Measurements from ENCODE around the gene STAG2. TPM values are rescaled to one million over a fixed set of nuclear protein-coding genes. Genes with fewer than 3 reads are reported as not detected.
"Not testable (repeated sequence)": the region's sequence is repeated elsewhere in the genome, so short reads cannot be mapped to it uniquely, and the experiment has no call there.

STAG2 gene
- total and polyA plus RNA-seq, 2 donors (not counting 1 experiment from before 2014, with no cell fraction given): 56.6 to 96.4 TPM

DNA sequence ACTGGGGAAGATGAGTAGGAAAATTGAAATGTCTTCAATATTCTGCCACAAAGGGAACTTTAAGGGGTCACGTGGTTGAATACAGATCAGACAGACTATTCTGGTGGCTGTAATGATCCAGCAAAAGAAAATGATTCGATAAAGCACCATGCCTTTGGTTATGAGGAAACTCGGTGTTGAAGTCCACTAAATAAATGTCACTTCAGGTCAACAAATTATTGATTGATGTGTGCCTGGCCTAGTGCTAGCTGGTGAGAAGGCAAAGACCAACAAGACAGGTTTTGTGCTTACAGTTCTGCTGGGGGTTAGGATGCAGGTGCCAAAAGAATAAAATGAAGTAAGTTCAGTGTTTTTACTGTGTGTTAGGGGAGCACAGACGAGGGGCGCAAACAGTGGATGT is 142.5 kb downstream of the STAG2 start:
- Histone ChIP-seq H2AFZ (ENCODE audit: low read length) (no peak overlapping the region), H3K36me3 (ENCODE audit: control insufficient read depth, insufficient read depth, low read length) (no peaks in the 10 kb centered on the region), H3K9me3 (ENCODE audit: control insufficient read depth, insufficient read depth, low read depth, low read length) (no peaks in the 10 kb centered on the region), H3K27ac (ENCODE audit: insufficient read depth, low read length) (no peak overlapping the region), H3K79me2 (ENCODE audit: control insufficient read depth, insufficient read depth, low read length) (no peaks in the 10 kb centered on the region), H3K4me1 (ENCODE audit: control insufficient read depth, extremely low read depth, insufficient read depth, low read length) (no peaks in the 10 kb centered on the region), H3K27me3 (ENCODE audit: control insufficient read depth, insufficient read depth, low read length) (no peaks in the 10 kb centered on the region), H3K4me3 (replicated peaks in 1 of 4; ENCODE audit: control extremely low read depth in 1 of 4, insufficient read depth in 1 of 4, low read depth in 3 of 4, low read length in 4 of 4) (no peak overlapping the region), H3K4me2 (ENCODE audit: extremely low read depth, insufficient read depth, low read length) (no peak overlapping the region), H3K9ac (ENCODE audit: insufficient read depth, low read length) (no peak overlapping the region), H4K20me1 (ENCODE audit: control insufficient read depth, extremely low read depth, insufficient read depth, low read length) (no peaks in the 10 kb centered on the region)
- no peak for TF ChIP-seq EZH2 (IDR thresholded peaks at IDR 0.05; ENCODE audit: low read length, missing control alignments)
- TF ChIP-seq, protein P1, sequence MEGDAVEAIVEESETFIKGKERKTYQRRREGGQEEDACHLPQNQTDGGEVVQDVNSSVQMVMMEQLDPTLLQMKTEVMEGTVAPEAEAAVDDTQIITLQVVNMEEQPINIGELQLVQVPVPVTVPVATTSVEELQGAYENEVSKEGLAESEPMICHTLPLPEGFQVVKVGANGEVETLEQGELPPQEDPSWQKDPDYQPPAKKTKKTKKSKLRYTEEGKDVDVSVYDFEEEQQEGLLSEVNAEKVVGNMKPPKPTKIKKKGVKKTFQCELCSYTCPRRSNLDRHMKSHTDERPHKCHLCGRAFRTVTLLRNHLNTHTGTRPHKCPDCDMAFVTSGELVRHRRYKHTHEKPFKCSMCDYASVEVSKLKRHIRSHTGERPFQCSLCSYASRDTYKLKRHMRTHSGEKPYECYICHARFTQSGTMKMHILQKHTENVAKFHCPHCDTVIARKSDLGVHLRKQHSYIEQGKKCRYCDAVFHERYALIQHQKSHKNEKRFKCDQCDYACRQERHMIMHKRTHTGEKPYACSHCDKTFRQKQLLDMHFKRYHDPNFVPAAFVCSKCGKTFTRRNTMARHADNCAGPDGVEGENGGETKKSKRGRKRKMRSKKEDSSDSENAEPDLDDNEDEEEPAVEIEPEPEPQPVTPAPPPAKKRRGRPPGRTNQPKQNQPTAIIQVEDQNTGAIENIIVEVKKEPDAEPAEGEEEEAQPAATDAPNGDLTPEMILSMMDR (conservative IDR thresholded peaks at IDR 0.05 in 1 of 2, IDR thresholded peaks at IDR 0.05 in 1 of 2; ENCODE audit: low read depth in 1 of 2, low read length in 2 of 2): no peak
- DNase-seq (ENCODE audit: low read depth in 2 of 2): no peak

DNA sequence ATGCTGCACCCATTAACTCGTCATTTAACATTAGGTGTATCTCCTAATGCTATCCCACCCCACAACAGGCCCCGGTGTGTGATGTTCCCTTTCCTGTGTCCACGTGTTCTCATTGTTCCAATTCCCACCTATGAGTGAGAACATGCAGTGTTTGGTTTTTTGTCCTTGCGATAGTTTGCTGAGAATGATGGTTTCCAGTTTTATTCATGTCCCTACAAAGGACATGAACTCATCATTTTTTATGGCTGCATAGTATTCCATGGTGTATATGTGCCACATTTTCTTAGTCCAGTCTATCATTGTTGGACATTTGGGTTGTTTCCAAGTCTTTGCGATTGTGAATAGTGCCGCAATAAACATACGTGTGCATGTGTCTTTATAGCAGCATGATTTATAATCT is 143.0 kb downstream of the STAG2 start:
- not testable (repeated sequence) for H3K36me3 ChIP-seq (ENCODE audit: control insufficient read depth, insufficient read depth, low read length); H3K9ac ChIP-seq (ENCODE audit: insufficient read depth, low read length); H3K9me3 ChIP-seq (ENCODE audit: control insufficient read depth, insufficient read depth, low read depth, low read length); H2AFZ ChIP-seq (ENCODE audit: low read length); H4K20me1 ChIP-seq (ENCODE audit: control insufficient read depth, extremely low read depth, insufficient read depth, low read length); H3K27ac ChIP-seq (ENCODE audit: insufficient read depth, low read length); H3K4me3 ChIP-seq (replicated peaks in 1 of 4; ENCODE audit: control extremely low read depth in 1 of 4, insufficient read depth in 1 of 4, low read depth in 3 of 4, low read length in 4 of 4); DNase-seq (ENCODE audit: low read depth in 2 of 2); H3K79me2 ChIP-seq (ENCODE audit: control insufficient read depth, insufficient read depth, low read length); H3K4me2 ChIP-seq (ENCODE audit: extremely low read depth, insufficient read depth, low read length); H3K4me1 ChIP-seq (ENCODE audit: control insufficient read depth, extremely low read depth, insufficient read depth, low read length); H3K27me3 ChIP-seq (ENCODE audit: control insufficient read depth, insufficient read depth, low read length)

DNA sequence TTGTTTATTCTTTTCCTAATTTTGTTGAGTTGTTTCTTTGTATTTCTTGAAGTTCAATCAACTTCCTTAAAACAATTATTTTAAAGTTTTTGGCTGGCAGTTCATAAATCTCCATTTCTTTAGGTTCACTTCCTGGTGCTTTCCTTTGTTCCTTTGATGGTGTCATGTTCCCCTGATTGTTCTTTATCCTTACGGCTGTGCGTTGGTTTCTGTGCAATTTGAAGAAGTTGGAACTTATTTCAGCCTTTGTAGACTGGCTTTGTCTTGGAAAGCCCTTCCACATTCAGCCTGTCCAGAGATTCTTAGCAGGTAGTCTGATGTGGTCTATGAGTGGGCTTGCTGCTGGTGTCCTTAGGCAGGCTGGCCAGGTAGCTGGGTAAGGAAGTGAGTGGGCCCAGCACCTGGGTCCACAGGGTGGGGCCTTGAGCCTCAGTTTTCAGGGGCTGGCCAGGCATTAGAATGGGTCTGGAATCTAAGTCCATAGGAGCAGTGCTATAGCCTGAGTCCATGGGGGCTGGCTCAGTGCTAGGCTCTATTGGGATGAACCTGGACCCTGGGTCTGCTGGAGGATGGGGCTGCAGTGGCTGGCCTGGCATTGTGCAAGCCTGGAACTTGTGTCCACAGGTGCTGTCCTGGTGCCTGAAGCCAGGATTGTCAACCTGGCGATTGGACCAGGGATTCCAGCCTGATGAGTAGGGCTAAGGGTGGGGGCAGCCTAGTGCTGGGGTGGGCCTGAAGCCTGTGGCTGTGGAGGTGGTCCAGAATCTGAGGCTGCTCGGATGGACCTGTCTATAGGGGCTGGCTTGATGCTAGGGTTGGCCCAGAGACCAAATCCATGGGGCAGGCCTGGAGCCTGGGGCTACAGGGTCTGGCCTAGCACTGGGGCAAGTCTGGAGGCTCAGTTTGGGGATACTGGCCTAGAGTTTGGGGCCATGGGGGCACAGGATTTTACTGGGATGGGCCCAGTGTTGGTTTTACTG is 152.4 kb downstream of the STAG2 start:
- Histone ChIP-seq H4K20me1 (ENCODE audit: control insufficient read depth, extremely low read depth, insufficient read depth, low read length) (no peaks in the 10 kb centered on the region), H3K27ac (ENCODE audit: insufficient read depth, low read length) (no peak overlapping the region), H3K9me3 (ENCODE audit: control insufficient read depth, insufficient read depth, low read depth, low read length) (no peaks in the 10 kb centered on the region), H3K4me3 (replicated peaks in 1 of 4; ENCODE audit: control extremely low read depth in 1 of 4, insufficient read depth in 1 of 4, low read depth in 3 of 4, low read length in 4 of 4) (no peak overlapping the region), H2AFZ (ENCODE audit: low read length) (no peak overlapping the region), H3K79me2 (ENCODE audit: control insufficient read depth, insufficient read depth, low read length) (no peaks in the 10 kb centered on the region), H3K36me3 (ENCODE audit: control insufficient read depth, insufficient read depth, low read length) (no peaks in the 10 kb centered on the region), H3K4me1 (ENCODE audit: control insufficient read depth, extremely low read depth, insufficient read depth, low read length) (no peaks in the 10 kb centered on the region), H3K9ac (ENCODE audit: insufficient read depth, low read length) (no peak overlapping the region), H3K4me2 (ENCODE audit: extremely low read depth, insufficient read depth, low read length) (no peak overlapping the region), H3K27me3 (ENCODE audit: control insufficient read depth, insufficient read depth, low read length) (no peaks in the 10 kb centered on the region)
- TF ChIP-seq, protein P1 (conservative IDR thresholded peaks at IDR 0.05 in 1 of 2, IDR thresholded peaks at IDR 0.05 in 1 of 2; ENCODE audit: low read depth in 1 of 2, low read length in 2 of 2): no peak
- TF ChIP-seq EZH2 (IDR thresholded peaks at IDR 0.05; ENCODE audit: low read length, missing control alignments): no peak
- no peak for DNase-seq (ENCODE audit: low read depth in 2 of 2)

Data from fibroblast of lung (primary cell).